Measurements from ENCODE around the gene RSBN1L. TPM values are rescaled to one million over a fixed set of nuclear protein-coding genes. Genes with fewer than 3 reads are reported as not detected.
"Not testable (repeated sequence)": the region's sequence is repeated elsewhere in the genome, so short reads cannot be mapped to it uniquely, and the experiment has no call there.

Gene RSBN1L
- polyA plus RNA-seq, 3 donors: 31.5 to 33.5 (median 33.5) TPM

DNA sequence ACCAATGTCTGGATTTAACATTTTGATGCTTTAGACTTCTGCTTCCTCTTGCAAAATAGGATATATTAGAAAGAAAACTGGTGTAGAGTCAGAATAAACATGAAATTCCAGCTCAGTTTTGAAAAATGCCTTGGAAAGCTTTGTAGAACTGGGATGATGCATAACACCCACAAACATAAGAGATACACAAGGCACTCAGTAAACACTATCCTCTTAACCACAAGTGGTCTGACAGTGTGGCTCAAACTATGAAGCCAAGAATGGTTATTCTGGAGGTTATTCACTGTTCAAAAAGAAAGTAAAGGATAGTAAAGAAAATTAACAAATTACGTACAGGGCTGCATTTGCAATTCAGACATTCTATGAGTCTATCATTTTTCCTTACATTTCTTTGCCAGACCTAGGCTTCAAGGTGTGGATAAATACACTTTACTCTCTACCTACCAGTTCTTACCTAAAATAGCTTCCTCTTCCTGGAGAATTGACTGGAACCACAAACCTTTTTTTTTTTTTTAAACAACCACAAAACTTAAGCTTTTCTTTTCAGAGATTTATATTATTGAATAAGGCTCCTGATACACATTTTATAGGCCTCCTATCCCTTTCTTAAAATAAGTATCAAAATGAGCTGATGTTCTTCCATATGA lies 9.0 kb upstream of the RSBN1L start:
- no peak for DNase-seq (ENCODE audit: low read depth in 3 of 3, low spot score in 2 of 3)

DNA sequence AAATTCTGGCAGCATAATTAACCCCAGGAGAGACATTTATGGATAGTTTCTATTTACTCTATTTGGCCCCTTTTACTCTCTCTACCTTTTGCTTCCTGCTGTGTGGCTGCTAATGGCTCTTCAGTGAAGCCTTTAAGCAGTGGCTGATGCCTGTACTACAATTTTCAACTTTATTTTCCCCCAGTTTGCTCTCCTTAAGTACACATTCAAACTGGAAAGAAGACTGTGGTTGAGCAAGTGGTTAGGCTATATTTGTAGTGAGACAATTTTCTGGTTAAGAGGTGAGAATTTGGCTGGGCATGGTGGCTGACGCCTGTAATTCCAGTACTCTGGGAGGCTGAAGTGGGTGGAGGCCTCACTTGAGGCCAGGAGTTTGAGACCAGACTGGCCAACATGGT lies 8.5 kb upstream of the RSBN1L start:
- DNase-seq (ENCODE audit: low read depth in 3 of 3, low spot score in 2 of 3): no peak

DNA sequence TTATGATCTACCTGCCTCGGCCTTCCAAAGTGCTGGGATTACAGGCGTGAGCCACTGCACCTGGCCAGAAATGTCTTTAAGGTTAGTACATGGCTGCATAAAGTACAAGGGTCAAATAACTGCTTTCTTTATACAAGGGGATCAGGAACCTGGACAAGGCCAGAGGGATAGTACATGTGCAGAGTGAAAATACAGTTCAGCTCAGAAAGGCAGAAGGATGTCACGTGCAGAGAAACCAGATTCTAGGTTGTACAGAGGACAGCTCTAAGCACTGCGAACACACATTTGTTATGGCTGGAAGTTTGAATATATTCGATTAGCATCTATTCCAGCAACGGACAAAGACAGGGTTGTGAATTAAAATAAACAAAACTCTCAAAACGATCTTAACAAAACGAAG lies 6.0 kb upstream of the RSBN1L start:
- DNase-seq (ENCODE audit: low read depth in 3 of 3, low spot score in 2 of 3): no peak

DNA sequence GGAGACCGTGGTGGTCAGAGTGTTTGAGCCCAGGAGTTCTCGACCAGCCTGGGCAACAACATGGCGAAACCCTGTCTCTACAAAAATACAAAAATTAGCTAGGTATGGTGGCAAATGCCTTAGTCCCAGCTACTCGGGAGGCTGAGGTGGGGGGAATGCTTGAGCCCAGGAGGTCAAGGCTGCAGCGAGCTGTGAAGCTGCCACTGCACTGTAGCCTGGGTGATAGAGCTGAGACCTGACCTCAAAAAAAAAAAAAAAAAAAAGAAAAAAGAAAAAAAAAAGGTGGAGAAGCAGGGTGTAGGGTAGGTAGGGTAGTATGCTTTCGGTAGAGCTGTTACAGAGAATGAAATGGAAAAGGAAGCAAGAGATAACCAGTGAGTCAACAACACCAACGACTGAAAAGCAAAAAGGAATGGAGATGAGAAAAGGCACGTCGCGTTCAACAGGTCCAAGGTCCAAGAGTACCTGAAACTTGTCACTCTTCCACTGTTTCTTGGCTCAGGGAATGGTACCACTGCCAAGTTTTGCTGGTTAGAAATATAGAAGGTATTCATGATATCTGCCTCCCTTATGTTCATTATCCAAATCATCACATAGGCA lies 4.3 kb upstream of the RSBN1L start:
- no peak for DNase-seq (ENCODE audit: low read depth in 3 of 3, low spot score in 2 of 3)

DNA sequence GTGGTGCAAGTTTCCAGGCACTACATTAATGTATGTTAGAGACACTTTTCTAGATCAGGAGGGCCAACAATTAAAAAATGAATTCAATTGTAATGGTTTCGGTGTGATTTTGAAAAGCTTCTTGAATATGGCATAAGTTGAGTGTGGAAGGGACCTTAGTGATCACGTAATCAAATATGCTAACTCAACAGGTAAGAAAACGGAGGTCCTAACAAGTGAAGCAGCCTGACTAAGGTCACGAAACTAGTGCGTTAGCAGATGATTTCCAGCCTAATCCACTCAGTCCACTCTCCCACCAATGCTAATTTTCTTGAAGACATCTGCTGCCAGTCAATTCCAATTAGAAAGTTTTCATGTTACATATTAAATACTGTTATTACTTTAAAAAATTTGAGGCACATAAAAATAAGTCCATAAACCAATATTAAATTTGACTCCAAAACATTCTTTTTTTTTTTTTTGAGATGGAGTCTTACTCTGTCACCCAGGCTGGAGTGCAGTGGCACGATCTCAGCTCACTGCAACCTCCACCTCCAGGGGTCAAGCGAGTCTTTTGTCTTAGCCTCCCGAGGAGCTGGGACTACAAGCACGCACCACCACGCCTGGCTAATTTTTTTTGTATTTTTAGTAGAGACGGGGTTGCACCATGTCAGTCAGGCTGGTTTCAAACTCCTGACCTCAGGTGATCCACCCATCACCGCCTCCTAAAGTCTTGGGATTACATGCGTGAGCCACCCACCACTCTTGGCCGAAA lies 2.3 kb upstream of the RSBN1L start:
- DNase-seq (ENCODE audit: low read depth in 3 of 3, low spot score in 2 of 3): no peak

GRCh38 chr7:77696643-77697534 lies 630 bp downstream of the RSBN1L start:
- peak; percentile 41 to 49 (median 45) for DNase-seq (ENCODE audit: low read depth in 3 of 3, low spot score in 2 of 3)

GRCh38 chr7:77697535-77697831 lies 1.2 kb downstream of the RSBN1L start:
- no peak for DNase-seq (ENCODE audit: low read depth in 3 of 3, low spot score in 2 of 3)

GRCh38 chr7:77698042-77698625 lies 1.9 kb downstream of the RSBN1L start:
- no peak for DNase-seq (ENCODE audit: low read depth in 3 of 3, low spot score in 2 of 3)

- DNase-seq (ENCODE audit: low read depth in 3 of 3, low spot score in 2 of 3): no peak
These were observed 2.8 kb downstream of the RSBN1L start for GRCh38 chr7:77699056-77699455.

DNA sequence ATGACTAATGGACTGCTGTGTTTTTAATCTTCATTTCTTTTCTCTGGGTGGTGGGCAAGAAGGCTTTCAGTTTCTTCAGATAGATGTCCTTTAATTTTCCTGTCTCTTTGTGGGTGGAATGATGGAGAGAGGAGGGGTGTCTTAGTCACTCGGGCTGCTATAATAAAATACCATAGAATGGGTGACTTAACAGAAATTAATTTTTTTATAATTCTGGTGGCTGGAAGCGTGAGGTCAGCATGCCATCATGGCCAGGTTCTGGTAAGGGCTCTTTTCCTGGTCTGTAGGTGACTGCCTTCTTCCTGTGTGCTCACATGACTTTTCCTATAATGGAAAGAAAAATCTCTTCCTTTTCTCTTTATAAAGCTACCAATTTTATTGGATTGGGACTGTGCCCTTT lies 6.3 kb downstream of the RSBN1L start:
- no peak for DNase-seq (ENCODE audit: low read depth in 3 of 3, low spot score in 2 of 3)

- no peak for DNase-seq (ENCODE audit: low read depth in 3 of 3, low spot score in 2 of 3)
These were observed 6.8 kb downstream of the RSBN1L start for GRCh38 chr7:77702968-77703472.

DNA sequence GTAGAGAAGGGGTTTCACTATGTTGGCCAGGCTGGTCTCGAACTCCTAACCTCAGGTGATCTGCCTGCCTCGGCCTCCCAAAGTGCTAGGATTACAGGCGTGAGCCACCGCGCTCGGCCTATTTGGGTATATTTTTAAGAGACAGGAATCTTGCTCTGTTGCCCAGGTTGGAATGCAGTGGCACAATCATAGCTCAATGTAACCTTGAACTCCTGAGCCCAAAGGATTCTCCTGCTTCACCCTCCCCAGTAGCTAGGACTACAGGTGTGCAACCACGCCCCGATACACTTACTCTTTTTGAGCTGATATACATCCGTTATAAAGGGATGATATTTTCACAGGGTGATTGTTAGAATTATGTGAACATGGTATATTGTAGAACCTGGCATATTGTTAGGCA lies 7.4 kb downstream of the RSBN1L start:
- not testable (repeated sequence) for DNase-seq (ENCODE audit: low read depth in 3 of 3, low spot score in 2 of 3)

GRCh38 chr7:77707504-77707992 lies 11.3 kb downstream of the RSBN1L start:
- no peak for DNase-seq (ENCODE audit: low read depth in 3 of 3, low spot score in 2 of 3)

- DNase-seq (ENCODE audit: low read depth in 3 of 3, low spot score in 2 of 3): no peak
These were observed 13.8 kb downstream of the RSBN1L start for GRCh38 chr7:77710067-77710466.

DNA sequence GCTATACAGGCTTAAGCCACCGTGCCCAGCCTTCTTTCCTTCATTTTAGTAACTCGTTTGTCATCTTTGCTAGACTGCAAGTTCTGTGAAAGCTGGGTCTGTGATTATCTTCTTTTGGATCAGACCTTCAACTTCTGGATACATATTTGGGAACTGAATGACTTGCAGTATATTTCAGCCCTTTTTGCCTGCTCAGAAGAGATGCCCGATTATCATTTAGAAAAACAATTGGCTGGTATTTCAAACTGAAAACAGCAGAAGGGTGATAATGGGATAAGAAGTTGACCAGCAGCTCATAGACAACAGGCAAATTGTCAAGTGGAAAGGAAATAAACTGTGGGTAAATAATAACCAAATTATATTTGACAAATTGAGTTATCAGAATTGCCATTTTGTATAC lies 14.6 kb downstream of the RSBN1L start:
- no peak for DNase-seq (ENCODE audit: low read depth in 3 of 3, low spot score in 2 of 3)

DNA sequence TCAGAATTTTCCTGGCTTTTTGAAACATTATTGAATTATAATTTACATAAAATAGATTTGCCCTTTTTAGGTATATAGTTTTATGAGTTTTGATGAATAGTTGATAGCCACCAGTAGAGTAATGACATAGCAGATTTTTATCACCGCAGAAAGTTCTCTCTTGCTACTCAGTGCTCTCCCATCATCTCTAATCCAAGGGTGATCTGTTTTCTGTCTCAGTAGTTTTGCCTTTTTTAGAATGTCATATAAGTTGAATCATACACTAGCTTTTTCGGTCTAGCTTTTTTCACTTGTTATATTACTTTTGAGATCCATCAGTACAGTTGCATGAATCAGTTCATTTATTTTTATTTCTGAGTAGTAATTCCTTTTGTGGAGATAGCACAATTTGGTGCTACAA lies 17.9 kb downstream of the RSBN1L start:
- DNase-seq (ENCODE audit: low read depth in 3 of 3, low spot score in 2 of 3): no peak

GRCh38 chr7:77714931-77715330 lies 18.7 kb downstream of the RSBN1L start:
- not testable (repeated sequence) for DNase-seq (ENCODE audit: low read depth in 3 of 3, low spot score in 2 of 3)

DNA sequence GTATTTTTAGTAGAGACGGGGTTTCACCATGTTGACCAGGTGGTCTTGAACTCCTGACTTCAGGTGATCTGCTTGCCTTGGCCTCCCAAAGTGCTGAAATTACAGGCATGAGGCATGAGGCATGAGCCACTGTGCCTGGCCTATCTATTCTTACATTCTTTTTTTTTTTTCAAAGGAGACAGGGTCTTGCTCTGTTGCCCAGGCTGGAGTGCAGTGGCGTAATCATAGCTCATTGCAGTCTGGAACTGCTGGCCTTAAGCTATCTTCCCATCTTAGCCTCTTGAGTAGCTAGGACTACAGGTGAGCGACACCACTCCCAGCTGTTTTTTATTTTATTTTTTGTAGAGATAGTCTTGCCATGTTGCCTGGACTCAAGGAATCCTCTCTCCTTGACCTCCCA lies 20.5 kb downstream of the RSBN1L start:
- DNase-seq (ENCODE audit: low read depth in 3 of 3, low spot score in 2 of 3): no peak

DNA sequence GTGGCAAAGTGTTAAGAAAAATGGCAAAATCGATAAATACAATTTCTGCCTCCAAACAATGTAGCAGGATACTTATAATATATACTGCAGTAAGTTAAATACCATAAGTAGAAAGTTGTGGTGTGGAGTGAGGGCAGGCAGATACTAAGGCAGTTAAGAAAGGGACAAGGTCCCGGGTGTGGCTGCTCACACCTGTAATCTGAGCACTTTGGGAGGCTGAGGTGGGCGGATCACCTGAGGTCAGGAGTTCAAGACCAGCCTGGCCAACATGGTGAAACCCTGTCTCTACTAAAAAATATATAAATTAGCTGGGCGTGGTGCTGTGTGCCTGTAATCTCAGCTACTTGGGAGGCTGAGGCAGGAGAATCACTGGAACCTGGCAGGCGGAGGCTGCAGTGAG lies 21.3 kb downstream of the RSBN1L start:
- not testable (repeated sequence) for DNase-seq (ENCODE audit: low read depth in 3 of 3, low spot score in 2 of 3)

DNA sequence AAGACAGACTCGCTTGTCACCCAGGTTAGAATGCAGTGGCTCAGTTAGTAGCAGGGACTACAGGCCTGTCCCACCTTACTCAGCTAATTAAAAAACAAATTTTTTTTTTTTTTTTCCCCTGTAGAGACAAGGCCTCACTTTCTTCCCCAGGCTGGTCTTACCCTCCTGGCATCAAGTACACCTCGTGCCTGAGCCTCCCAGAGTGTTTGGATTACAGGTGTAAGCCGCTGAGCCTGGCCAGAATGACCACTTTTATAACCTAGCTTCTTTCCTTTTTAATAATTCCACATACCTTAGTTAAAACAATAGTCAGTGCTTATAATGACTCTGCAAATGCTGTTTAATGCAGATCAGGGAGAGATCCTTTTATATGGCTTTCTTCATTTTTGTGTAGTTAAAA lies 31.3 kb downstream of the RSBN1L start:
- no peak for DNase-seq (ENCODE audit: low read depth in 3 of 3, low spot score in 2 of 3)
